Mononuclear cell (primary cell): ENCODE data around the gene THSD7B. TPM values are rescaled to one million over a fixed set of nuclear protein-coding genes. Genes with fewer than 3 reads are reported as not detected.

Source experiments
- H3K27me3 ChIP-seq: 2 replicates; pipeline ENCODE4 v1.6.0; 2011; ENCODE audit warnings: low read length, control low read depth; ENCODE audit not compliant: insufficient read depth
- H3K4me1 ChIP-seq: 2 replicates; pipeline ENCODE4 v1.5.1; 2011; ENCODE audit warnings: mild to moderate bottlenecking, low read length, control low read depth; ENCODE audit not compliant: insufficient read depth
- H3K4me3 ChIP-seq: 2 replicates; pipeline ENCODE4 v1.5.1; 2011; ENCODE audit warnings: mild to moderate bottlenecking, low read length, moderate library complexity
- H3K9me3 ChIP-seq: 2 replicates; pipeline ENCODE4 v1.5.1; 2011; ENCODE audit warnings: low read depth, mild to moderate bottlenecking, control low read depth, low read length
- total RNA-seq: library from RNA; depleted of rRNA; stranded (reverse); fragments of >200 nt; gene quantifications from one replicate; pipeline ENCODE4 v1.2.3, GENCODE V29; 2012

Gene THSD7B
- total RNA-seq, 1 donor, result not detected

DNA sequence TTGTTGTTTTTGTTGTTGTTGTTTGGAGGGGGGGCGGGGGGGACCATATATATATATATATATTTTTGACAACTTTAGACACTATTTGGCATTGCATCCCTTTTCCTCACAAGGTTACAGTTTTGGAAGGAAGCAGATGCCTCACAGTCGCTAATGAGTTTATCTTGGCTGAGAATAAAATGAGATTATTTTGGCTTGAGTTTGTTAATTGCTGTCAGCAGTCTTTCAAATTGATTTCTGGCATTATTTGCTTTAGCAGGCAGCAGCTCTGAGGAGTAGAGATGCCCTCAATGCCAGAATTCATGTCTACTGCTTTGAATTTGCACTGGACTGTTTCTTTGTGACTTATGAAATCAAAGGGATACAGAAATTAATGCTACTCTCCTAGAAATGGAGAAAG lies 603.8 kb downstream of the THSD7B start:
- Histone ChIP-seq H3K27me3 (no peaks in the 10 kb centered on the region), H3K4me3 (no peak overlapping the region), H3K4me1 (no peaks in the 10 kb centered on the region), H3K9me3 (no peaks in the 10 kb centered on the region)

DNA sequence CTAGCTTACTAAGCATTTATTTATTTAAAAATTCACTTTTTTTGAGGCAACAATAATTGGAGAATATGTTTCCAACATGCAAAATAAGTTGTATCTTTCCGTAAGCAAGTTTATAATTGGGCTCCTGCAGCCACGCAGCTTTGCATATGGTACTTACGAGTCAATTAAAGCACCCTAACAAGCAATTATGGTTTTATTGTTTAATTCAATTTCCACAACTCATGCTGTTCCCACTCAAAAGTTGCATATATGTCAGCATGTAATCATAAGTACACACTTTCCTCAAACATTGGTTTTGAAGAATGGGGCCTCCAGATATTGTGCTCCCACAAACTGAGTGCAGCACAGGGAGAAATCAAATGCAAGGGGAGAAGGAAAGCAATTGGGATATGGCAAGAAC lies 613.8 kb downstream of the THSD7B start:
- Histone ChIP-seq H3K9me3 (no peaks in the 10 kb centered on the region), H3K4me1 (no peaks in the 10 kb centered on the region), H3K4me3 (no peak overlapping the region), H3K27me3 (no peaks in the 10 kb centered on the region)

DNA sequence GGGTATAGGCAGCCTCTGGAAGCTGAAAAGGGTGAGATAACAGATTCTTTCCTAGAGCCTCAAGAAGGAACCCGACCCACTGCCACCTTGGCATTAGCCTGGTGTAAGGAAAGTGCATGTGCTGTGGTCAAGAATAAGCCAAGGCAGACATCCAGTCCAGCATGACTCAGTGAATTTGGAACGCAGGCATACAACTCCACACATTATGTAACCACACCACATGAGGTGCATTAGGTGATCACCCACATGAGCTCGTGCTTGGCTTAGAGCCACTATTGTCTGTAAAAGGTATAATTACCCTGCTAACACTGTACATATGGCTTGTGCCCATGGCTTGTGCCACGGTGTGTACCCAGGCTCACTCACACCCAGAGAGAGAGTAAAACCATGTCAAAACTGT lies 615.3 kb downstream of the THSD7B start:
- Histone ChIP-seq H3K4me1 (no peaks in the 10 kb centered on the region), H3K9me3 (no peaks in the 10 kb centered on the region), H3K4me3 (no peak overlapping the region), H3K27me3 (no peaks in the 10 kb centered on the region)

DNA sequence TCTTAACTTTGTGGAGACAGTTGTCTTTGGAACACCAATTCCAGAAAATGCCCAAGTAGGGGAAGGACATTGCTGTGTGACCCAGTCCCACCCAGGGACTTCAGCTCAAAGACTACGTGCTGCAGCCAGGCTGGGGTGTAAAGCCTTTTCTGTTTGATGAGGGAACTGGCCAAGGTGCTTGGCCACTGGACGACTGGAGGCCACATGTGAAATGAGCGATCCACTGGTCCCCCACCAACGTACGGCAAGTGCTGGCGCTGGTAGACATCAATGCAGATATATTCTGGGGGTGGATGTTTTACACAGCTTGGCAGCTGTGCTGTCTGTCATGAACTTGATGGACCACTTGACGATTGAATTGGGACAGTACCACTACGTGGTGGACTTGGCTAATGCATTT lies 616.4 kb downstream of the THSD7B start:
- no peaks in the 10 kb centered on the region for H3K9me3 ChIP-seq
- H3K4me3 ChIP-seq, result no peak overlapping the region
- H3K27me3 ChIP-seq, result no peaks in the 10 kb centered on the region
- no peaks in the 10 kb centered on the region for H3K4me1 ChIP-seq

DNA sequence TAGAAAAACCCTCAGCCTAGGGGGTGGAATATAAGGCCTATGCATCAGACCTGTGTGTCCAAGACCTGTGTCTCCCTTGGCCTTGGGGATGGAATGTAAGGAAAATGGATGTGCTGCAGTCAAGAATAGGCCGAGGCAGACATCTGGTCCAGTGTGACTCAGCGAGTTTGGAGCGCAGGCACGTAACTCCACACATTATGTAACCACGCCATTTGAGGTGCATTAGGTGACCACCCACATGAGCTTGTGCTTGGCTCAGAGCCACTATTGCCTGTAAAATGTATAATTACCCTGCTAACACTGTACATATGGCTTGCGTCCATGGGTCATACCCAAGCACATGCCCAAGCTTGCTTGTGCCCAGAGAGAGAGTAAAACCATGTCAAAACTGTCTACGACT lies 618.0 kb downstream of the THSD7B start:
- Histone ChIP-seq H3K4me3 (no peak overlapping the region), H3K4me1 (no peaks in the 10 kb centered on the region), H3K27me3 (no peaks in the 10 kb centered on the region), H3K9me3 (no peaks in the 10 kb centered on the region)

DNA sequence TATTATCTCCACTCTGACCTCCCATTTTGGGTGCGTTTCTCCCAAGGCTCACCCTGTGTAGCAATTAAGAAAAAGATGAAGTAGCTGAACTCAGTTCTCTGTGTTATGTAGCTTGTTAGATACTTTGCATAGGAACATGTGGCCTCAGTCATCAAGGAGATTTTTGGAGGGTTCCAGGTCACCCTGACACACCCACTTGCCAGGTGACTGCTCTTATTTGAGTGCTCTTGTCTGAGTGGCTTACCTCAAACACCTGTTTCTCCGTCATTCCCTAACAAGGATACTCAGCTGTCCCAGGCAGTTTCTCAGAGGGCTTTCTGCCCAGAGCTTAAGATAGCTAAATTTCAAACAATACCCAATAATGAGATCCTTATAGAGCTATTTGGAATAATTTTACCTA lies 621.7 kb downstream of the THSD7B start:
- no peak overlapping the region for H3K4me3 ChIP-seq
- no peaks in the 10 kb centered on the region for H3K9me3 ChIP-seq
- no peaks in the 10 kb centered on the region for H3K27me3 ChIP-seq
- no peaks in the 10 kb centered on the region for H3K4me1 ChIP-seq

DNA sequence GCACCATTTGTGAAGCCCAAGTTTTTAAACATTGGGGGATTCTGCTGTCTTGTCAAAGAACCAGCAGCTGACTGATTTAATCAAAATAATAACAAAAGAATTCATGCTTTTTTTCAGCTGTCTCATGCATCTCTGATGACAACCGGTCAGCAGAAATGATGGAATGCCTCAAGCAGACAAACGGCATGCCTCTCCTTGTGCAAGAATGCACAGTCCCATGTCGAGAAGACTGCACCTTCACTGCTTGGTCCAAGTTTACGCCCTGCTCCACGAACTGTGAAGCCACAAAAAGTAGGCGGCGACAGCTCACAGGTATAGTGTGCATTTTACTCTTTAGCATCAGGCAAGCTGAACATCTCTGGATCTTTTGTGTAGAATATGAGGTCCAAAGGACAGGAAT lies 640.2 kb downstream of the THSD7B start:
- Histone ChIP-seq H3K4me1 (no peaks in the 10 kb centered on the region), H3K4me3 (no peak overlapping the region), H3K9me3 (no peaks in the 10 kb centered on the region), H3K27me3 (no peaks in the 10 kb centered on the region)

DNA sequence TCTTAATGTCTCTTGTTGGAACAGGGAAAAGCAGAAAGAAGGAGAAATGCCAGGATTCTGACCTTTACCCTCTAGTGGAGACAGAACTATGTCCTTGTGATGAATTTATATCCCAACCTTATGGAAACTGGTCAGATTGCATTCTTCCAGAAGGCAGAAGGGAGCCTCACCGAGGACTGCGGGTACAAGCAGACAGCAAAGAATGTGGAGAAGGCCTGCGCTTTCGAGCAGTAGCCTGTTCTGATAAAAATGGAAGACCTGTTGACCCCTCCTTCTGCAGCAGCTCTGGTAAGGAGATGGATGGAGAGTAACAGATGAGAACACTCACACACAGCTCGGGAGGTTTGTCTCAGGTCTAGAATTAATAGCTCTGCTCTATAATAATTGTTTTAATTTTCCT lies 646.2 kb downstream of the THSD7B start:
- H3K4me3 ChIP-seq, result no peak overlapping the region
- no peaks in the 10 kb centered on the region for H3K9me3 ChIP-seq
- H3K27me3 ChIP-seq, result no peaks in the 10 kb centered on the region
- no peaks in the 10 kb centered on the region for H3K4me1 ChIP-seq

DNA sequence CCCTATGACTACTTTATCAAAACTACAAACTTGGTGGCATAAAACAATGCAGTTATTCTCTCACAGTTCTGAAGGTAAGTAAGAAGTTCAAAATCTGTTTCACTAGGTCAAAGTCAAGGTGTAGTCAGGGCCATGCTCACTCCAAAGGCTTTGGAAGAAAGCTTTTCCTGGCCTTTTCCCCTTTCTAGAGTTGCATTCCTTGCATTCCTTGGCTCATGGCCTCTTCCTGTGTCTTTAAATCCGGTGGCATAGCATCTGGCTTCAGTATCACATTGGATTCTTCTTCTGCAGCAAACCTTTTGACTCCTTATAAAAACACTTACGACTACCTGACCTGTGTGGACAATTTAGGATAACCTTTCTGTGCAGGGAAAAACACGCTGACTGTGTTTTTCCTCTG lies 655.4 kb downstream of the THSD7B start:
- no peaks in the 10 kb centered on the region for H3K9me3 ChIP-seq
- H3K4me1 ChIP-seq, result no peaks in the 10 kb centered on the region
- no peaks in the 10 kb centered on the region for H3K27me3 ChIP-seq
- no peak overlapping the region for H3K4me3 ChIP-seq

DNA sequence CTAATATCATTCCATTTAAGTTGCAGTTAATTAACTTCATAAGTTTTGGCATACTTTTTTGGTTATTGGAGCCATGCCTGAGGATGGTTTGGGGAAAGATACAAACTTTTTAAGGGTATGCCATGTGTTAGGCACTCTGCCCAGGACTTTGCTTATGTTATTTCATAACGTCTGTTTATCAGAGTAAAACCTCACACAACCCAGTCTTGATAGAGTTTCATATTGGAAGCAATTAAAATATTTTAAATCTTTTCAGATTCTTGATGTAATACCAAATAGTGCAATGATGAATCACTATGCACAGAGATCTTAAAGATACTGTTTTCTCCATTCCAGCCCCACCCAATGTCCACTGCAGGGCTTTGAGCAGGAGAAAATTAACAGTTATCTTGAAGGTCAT lies 669.8 kb downstream of the THSD7B start:
- Histone ChIP-seq H3K4me1 (no peaks in the 10 kb centered on the region), H3K27me3 (no peaks in the 10 kb centered on the region), H3K9me3 (no peaks in the 10 kb centered on the region), H3K4me3 (no peak overlapping the region)

DNA sequence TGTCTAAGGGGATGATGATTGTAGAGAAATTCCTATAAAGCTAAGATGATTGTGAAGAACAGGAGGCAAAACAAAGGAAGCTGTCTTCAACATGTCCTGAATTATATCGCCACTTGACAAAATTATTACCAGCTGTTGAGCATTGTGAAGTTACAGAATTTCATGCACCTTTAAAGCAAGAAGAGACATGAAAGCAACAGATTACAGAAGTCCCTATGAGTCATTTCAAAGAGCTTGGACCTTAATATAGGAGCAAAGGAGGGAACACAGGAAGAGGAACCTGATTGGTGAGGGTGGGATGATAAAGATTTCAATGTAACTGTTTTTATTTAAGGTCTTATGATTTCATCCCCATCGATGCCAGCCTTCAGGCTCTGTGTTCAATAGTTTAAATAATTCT lies 672.0 kb downstream of the THSD7B start:
- Histone ChIP-seq H3K27me3 (no peaks in the 10 kb centered on the region), H3K9me3 (no peaks in the 10 kb centered on the region), H3K4me3 (no peak overlapping the region), H3K4me1 (no peaks in the 10 kb centered on the region)

DNA sequence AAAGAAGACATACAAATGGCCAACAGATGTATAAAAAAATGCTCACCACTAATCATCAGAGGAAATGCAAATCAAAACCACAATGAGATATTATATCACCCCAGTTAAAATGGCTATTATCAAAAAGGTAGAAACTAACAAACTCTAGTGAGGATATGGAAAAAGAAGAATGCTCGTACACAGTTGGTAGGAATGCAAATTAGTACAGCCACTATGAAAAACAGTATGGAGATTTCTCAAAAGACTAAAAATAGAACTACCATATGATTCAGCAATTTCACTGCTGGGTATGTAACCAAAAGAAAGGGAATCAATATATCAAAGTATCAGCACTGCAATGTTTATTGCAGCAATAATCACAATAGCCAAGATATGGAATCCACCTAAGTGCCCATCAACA lies 679.6 kb downstream of the THSD7B start:
- Histone ChIP-seq H3K27me3 (no peaks in the 10 kb centered on the region), H3K4me3 (no peak overlapping the region), H3K4me1 (no peaks in the 10 kb centered on the region), H3K9me3 (no peaks in the 10 kb centered on the region)

DNA sequence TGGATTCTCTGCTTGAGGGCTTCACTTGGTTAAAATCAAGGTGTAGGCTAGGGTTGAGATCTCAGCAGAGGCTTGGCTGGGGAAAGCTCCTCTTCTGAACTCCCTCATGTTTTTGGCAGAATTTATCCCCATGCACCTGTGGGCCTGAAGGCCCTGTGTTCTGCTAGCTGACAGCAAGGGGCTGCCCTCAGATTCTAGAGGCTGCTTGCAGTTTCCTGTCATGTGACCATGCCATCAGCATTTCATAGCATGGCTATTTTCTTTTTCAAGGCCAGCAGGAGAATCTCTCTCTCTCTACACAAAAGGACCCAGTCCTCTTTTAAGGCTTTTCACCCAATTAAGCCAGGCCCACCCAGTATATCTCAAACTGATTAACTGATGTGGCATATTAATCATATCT lies 684.1 kb downstream of the THSD7B start:
- no peaks in the 10 kb centered on the region for H3K27me3 ChIP-seq

DNA sequence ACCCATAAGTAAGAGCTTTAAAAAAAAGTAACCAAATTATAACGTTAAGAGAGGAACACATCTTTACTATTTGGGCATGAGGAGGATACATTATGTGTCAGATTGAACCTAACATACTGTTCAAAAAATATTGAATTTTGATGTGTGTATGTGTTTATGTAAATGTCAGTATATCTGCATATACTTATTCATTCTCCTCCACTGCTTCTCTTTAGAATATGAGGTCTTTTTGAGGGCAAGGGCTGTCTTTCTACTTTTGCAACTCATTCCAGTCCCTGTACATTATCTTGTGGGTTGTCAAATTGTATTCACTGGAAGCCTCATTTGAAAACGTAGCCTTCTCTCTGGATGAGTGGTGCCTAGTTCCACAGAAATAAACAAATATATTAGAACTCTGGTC lies 689.5 kb downstream of the THSD7B start:
- H3K4me1 ChIP-seq, result no peaks in the 10 kb centered on the region

More for the DNA sequence above, 684.1 kb downstream of the THSD7B start:
- Histone ChIP-seq H3K9me3 (no peaks in the 10 kb centered on the region), H3K4me3 (no peak overlapping the region), H3K4me1 (no peaks in the 10 kb centered on the region)

DNA sequence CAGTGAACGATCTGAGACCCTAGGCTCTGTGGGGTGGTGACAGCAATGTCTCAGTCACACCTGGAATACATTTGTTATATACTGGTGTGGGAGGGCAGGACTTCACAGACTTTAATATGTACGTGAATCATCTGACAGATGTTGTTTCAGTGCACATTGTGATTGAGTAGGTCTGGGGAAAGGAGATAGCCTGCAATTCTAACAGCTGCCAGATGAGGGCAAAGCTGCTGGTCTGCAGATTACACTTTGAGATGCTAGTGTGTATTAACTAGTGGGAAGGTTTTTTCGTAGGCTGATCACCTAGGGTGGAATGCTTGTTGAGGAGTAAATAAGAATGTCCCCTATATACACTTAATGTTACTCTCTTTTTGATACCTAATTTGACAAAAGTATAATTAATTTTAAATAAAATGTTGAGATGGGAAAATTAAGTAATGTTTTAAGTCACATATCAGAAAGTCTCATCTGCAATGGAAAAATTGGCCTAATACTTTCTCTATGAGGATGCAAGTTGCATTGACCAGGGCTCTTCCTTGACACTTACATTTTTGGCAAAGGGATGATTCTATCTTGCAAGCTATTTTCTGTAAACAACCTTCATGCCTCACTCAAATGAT lies 702.0 kb downstream of the THSD7B start:
- Histone ChIP-seq H3K9me3 (no peaks in the 10 kb centered on the region), H3K4me3 (no peak overlapping the region), H3K4me1 (no peaks in the 10 kb centered on the region), H3K27me3 (no peaks in the 10 kb centered on the region)

More for the DNA sequence above, 689.5 kb downstream of the THSD7B start:
- Histone ChIP-seq H3K9me3 (no peaks in the 10 kb centered on the region), H3K27me3 (no peaks in the 10 kb centered on the region), H3K4me3 (no peak overlapping the region)

DNA sequence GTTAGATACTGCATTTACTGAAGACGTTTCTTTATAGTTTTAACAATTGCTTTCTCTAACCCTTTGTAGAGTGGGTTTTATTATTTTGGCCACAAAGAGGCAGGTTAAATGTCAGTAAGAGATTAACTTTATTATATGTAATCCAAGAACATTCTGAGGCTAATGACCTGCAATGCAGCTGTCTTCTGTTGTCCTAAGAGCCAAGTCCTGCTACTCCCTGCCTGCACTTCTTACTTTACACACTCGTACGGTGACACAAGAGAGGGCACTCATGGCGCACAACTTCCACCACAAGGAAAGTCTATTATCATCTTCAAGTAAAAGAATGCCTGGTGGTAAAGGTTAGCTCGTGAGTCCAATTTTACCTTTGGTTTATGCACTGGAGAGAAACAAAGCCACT lies 727.9 kb downstream of the THSD7B start:
- Histone ChIP-seq H3K4me1 (no peaks in the 10 kb centered on the region), H3K4me3 (no peak overlapping the region), H3K9me3 (no peaks in the 10 kb centered on the region), H3K27me3 (no peaks in the 10 kb centered on the region)
